ENCODE results near the gene PAOX.

GRCh38 chr10:133375357-133376115 lies 3.5 kb upstream of the PAOX start:
- no peak for TF ChIP-seq RAD21 (IDR thresholded peaks at IDR 0.05; ENCODE audit: low read depth)
- TF ChIP-seq, protein P1, sequence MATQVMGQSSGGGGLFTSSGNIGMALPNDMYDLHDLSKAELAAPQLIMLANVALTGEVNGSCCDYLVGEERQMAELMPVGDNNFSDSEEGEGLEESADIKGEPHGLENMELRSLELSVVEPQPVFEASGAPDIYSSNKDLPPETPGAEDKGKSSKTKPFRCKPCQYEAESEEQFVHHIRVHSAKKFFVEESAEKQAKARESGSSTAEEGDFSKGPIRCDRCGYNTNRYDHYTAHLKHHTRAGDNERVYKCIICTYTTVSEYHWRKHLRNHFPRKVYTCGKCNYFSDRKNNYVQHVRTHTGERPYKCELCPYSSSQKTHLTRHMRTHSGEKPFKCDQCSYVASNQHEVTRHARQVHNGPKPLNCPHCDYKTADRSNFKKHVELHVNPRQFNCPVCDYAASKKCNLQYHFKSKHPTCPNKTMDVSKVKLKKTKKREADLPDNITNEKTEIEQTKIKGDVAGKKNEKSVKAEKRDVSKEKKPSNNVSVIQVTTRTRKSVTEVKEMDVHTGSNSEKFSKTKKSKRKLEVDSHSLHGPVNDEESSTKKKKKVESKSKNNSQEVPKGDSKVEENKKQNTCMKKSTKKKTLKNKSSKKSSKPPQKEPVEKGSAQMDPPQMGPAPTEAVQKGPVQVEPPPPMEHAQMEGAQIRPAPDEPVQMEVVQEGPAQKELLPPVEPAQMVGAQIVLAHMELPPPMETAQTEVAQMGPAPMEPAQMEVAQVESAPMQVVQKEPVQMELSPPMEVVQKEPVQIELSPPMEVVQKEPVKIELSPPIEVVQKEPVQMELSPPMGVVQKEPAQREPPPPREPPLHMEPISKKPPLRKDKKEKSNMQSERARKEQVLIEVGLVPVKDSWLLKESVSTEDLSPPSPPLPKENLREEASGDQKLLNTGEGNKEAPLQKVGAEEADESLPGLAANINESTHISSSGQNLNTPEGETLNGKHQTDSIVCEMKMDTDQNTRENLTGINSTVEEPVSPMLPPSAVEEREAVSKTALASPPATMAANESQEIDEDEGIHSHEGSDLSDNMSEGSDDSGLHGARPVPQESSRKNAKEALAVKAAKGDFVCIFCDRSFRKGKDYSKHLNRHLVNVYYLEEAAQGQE (IDR thresholded peaks at IDR 0.05; ENCODE audit: low read depth): no peak

Measured in Ishikawa (cell line).